KOPT-K1 (cell line): Measurements from ENCODE around the gene KRTAP12-4.
"Not testable (repeated sequence)": the region's sequence is repeated elsewhere in the genome, so short reads cannot be mapped to it uniquely, and the experiment has no call there.

ENCODE experiments used
- H3K27ac ChIP-seq: fragments of 200-600 bp; sonication (generic); 2 replicates; pipeline ENCODE4 v1.5.1; 2016; ENCODE audit warnings: antibody characterized with exemption, mild to moderate bottlenecking, low read depth, low read length; ENCODE audit not compliant: poor library complexity, severe bottlenecking
- H3K36me3 ChIP-seq: fragments of 200-600 bp; sonication (generic); 2 replicates; pipeline ENCODE4 v1.5.1; 2017; ENCODE audit warnings: antibody characterized with exemption, mild to moderate bottlenecking, low read length, moderate library complexity; ENCODE audit not compliant: insufficient read depth
- H3K9me3 ChIP-seq: fragments of 200-600 bp; sonication (generic); 2 replicates; pipeline ENCODE4 v1.5.1; 2017; ENCODE audit warnings: antibody characterized with exemption, low read length, mild to moderate bottlenecking; ENCODE audit not compliant: insufficient read depth, poor library complexity, severe bottlenecking

KRTAP12-4 gene

GRCh38 chr21:44636209-44637017, 18.0 kb downstream of the KRTAP12-4 start:
- Histone ChIP-seq H3K9me3 (peaks cover 21% of the 10 kb centered on the region), H3K27ac (no peak overlapping the region), H3K36me3 (no peaks in the 10 kb centered on the region)

- no peaks in the 10 kb centered on the region for H3K36me3 ChIP-seq
Observed at GRCh38 chr21:44632067-44632466, 22.4 kb downstream of the KRTAP12-4 start.

GRCh38 chr21:44630440-44630839, 24.0 kb downstream of the KRTAP12-4 start:
- no peaks in the 10 kb centered on the region for H3K36me3 ChIP-seq
- H3K9me3 ChIP-seq = peaks cover 25% of the 10 kb centered on the region
- H3K27ac ChIP-seq = no peak overlapping the region

More at GRCh38 chr21:44632067-44632466, 22.4 kb downstream of the KRTAP12-4 start:
- H3K27ac ChIP-seq = no peak overlapping the region
- peaks cover 25% of the 10 kb centered on the region for H3K9me3 ChIP-seq

- Histone ChIP-seq H3K36me3 (no peaks in the 10 kb centered on the region), H3K27ac (no peak overlapping the region), H3K9me3 (peaks cover 38% of the 10 kb centered on the region)
Observed at GRCh38 chr21:44628707-44629391, 25.6 kb downstream of the KRTAP12-4 start.

GRCh38 chr21:44627831-44628233, 26.6 kb downstream of the KRTAP12-4 start:
- H3K27ac ChIP-seq, H3K36me3 ChIP-seq: not testable (repeated sequence)
- H3K9me3 ChIP-seq = peaks cover 48% of the 10 kb centered on the region

GRCh38 chr21:44627181-44627822, 27.2 kb downstream of the KRTAP12-4 start:
- H3K9me3 ChIP-seq = peaks cover 49% of the 10 kb centered on the region
- not testable (repeated sequence) for H3K36me3 ChIP-seq

GRCh38 chr21:44626673-44627143, 27.8 kb downstream of the KRTAP12-4 start, which contains the start of gene KRTAP10-9:
Gene KRTAP10-9, plus strand, starts transcription at chr21:44627093. Its CDS starts 79 bp downstream, at chr21:44627172.
- H3K27ac ChIP-seq = no peak within 1 kb of the TSS
- H3K9me3 ChIP-seq = peaks cover 43% of the 10 kb centered on the region
- no peaks in the 10 kb centered on the region for H3K36me3 ChIP-seq

More at GRCh38 chr21:44627181-44627822, 27.2 kb downstream of the KRTAP12-4 start:
- not testable (repeated sequence) for H3K27ac ChIP-seq

- Histone ChIP-seq H3K36me3 (no peaks in the 10 kb centered on the region), H3K9me3 (peaks cover 39% of the 10 kb centered on the region), H3K27ac (no peak overlapping the region)
Observed at GRCh38 chr21:44626262-44626661, 28.2 kb downstream of the KRTAP12-4 start.

GRCh38 chr21:44625756-44626155, 28.7 kb downstream of the KRTAP12-4 start:
- Histone ChIP-seq H3K27ac (no peak overlapping the region), H3K36me3 (no peaks in the 10 kb centered on the region), H3K9me3 (peaks cover 34% of the 10 kb centered on the region)

GRCh38 chr21:44623575-44623974, 30.9 kb downstream of the KRTAP12-4 start:
- H3K27ac ChIP-seq = no peak overlapping the region
- H3K36me3 ChIP-seq = no peaks in the 10 kb centered on the region
- H3K9me3 ChIP-seq = peaks cover 37% of the 10 kb centered on the region

- Histone ChIP-seq H3K27ac (no peak overlapping the region), H3K9me3 (peaks cover 34% of the 10 kb centered on the region), H3K36me3 (no peaks in the 10 kb centered on the region)
Observed at GRCh38 chr21:44619886-44620285, 34.6 kb downstream of the KRTAP12-4 start.

GRCh38 chr21:44618909-44619308, 35.5 kb downstream of the KRTAP12-4 start:
- Histone ChIP-seq H3K9me3 (peaks cover 24% of the 10 kb centered on the region), H3K36me3 (no peaks in the 10 kb centered on the region), H3K27ac (peak overlapping the region; percentile 38)

GRCh38 chr21:44618504-44618903, 36.0 kb downstream of the KRTAP12-4 start:
- Histone ChIP-seq H3K27ac (peak overlapping the region; percentile 38), H3K9me3 (peaks cover 20% of the 10 kb centered on the region), H3K36me3 (no peaks in the 10 kb centered on the region)

GRCh38 chr21:44617071-44617501, 37.4 kb downstream of the KRTAP12-4 start:
- Histone ChIP-seq H3K36me3 (no peaks in the 10 kb centered on the region), H3K9me3 (peaks cover 11% of the 10 kb centered on the region), H3K27ac (no peak overlapping the region)

- no peaks in the 10 kb centered on the region for H3K36me3 ChIP-seq
- no peak overlapping the region for H3K27ac ChIP-seq
- peaks cover 16% of the 10 kb centered on the region for H3K9me3 ChIP-seq
Observed at GRCh38 chr21:44616591-44616926, 37.9 kb downstream of the KRTAP12-4 start.
